OCI-LY7 (cell line): ENCODE data around the gene OR6B1.

Source experiments
- EZH2phosphoT487 ChIP-seq: fragments of 200-600 bp; sonication (generic); IDR thresholded peaks from 2 replicates; pipeline ENCODE4 v1.6.1; 2018; ENCODE audit warnings: low read depth, borderline replicate concordance, mild to moderate bottlenecking, mixed run types, antibody characterized with exemption, low read length, moderate library complexity, mixed read lengths
- TF ChIP-seq, protein P1 (sequence below): fragments of 200-600 bp; sonication (generic); conservative IDR thresholded peaks from 2 replicates; pipeline ENCODE4 v1.5.1; 2014; ENCODE audit warnings: mild to moderate bottlenecking, antibody characterized with exemption, low read length, moderate library complexity, mixed read lengths

GRCh38 chr7:144000020-144000419 lies at the start of gene OR6B1:
- TF ChIP-seq, protein P1, sequence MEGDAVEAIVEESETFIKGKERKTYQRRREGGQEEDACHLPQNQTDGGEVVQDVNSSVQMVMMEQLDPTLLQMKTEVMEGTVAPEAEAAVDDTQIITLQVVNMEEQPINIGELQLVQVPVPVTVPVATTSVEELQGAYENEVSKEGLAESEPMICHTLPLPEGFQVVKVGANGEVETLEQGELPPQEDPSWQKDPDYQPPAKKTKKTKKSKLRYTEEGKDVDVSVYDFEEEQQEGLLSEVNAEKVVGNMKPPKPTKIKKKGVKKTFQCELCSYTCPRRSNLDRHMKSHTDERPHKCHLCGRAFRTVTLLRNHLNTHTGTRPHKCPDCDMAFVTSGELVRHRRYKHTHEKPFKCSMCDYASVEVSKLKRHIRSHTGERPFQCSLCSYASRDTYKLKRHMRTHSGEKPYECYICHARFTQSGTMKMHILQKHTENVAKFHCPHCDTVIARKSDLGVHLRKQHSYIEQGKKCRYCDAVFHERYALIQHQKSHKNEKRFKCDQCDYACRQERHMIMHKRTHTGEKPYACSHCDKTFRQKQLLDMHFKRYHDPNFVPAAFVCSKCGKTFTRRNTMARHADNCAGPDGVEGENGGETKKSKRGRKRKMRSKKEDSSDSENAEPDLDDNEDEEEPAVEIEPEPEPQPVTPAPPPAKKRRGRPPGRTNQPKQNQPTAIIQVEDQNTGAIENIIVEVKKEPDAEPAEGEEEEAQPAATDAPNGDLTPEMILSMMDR, result no peak
- no peak for TF ChIP-seq EZH2phosphoT487
